ENCODE data around the gene NFIA. TPM values are rescaled to one million over a fixed set of nuclear protein-coding genes. Genes with fewer than 3 reads are reported as not detected.

NFIA gene
- total RNA-seq, 1 donor from 2014 or later = 49.4 TPM

GRCh38 chr1:61181067-61182038 lies 99.0 kb downstream of the NFIA start:
- Mint-ChIP-seq H3K4me3 (no peak overlapping the region), H3K27me3 (no peaks in the 10 kb centered on the region), H3K27ac (no peak overlapping the region), H3K36me3 (no peaks in the 10 kb centered on the region), H3K4me1 (ENCODE audit: unreplicated experiment) (peaks cover 36% of the 10 kb centered on the region), H3K9me3 (no peaks in the 10 kb centered on the region)
- no peak for DNase-seq (ENCODE audit: extremely low spot score, unreplicated experiment)
- no peak for TF ChIP-seq CTCF (conservative IDR thresholded peaks at IDR 0.05)

DNA sequence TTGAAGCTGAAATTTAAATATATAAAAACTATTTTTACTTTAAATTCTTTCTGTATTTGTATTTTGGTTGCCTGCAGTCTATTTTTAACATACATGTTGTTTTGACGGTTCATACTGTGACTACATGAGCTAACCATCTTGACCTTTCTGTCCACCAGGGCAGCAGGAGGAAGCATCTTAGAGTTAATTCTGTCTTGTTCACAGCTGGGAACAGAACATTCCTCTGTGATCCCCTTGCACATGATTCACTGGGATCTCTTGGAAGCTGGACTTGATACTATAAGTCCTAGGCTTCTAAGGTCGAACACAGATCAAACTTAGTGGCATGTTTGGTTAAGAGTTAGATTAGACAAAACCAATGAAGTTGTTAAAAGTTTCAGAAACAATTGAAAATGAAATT lies 99.7 kb downstream of the NFIA start:
- no peaks in the 10 kb centered on the region for H3K9me3 Mint-ChIP-seq
- no peak for DNase-seq (ENCODE audit: extremely low spot score, unreplicated experiment)
- H3K36me3 Mint-ChIP-seq = no peaks in the 10 kb centered on the region
- H3K4me1 Mint-ChIP-seq (ENCODE audit: unreplicated experiment) = peaks cover 37% of the 10 kb centered on the region
- H3K27ac Mint-ChIP-seq = no peak overlapping the region
- peak; percentile 54 for TF ChIP-seq CTCF (conservative IDR thresholded peaks at IDR 0.05)
- H3K4me3 Mint-ChIP-seq = no peak overlapping the region
- H3K27me3 Mint-ChIP-seq = no peaks in the 10 kb centered on the region

- no peak for DNase-seq (ENCODE audit: extremely low spot score, unreplicated experiment)
- Mint-ChIP-seq H3K4me3 (no peak overlapping the region), H3K9me3 (no peaks in the 10 kb centered on the region), H3K27me3 (no peaks in the 10 kb centered on the region), H3K4me1 (ENCODE audit: unreplicated experiment) (peaks cover 41% of the 10 kb centered on the region), H3K36me3 (no peaks in the 10 kb centered on the region), H3K27ac (no peak overlapping the region)
- TF ChIP-seq CTCF (conservative IDR thresholded peaks at IDR 0.05) = no peak
Observed at GRCh38 chr1:61182480-61182879, 100.1 kb downstream of the NFIA start.

GRCh38 chr1:61183471-61184039 lies 101.2 kb downstream of the NFIA start:
- Mint-ChIP-seq H3K4me3 (no peak overlapping the region), H3K27ac (no peak overlapping the region), H3K27me3 (no peaks in the 10 kb centered on the region), H3K36me3 (no peaks in the 10 kb centered on the region), H3K4me1 (ENCODE audit: unreplicated experiment) (peaks cover 44% of the 10 kb centered on the region), H3K9me3 (no peaks in the 10 kb centered on the region)
- TF ChIP-seq CTCF (conservative IDR thresholded peaks at IDR 0.05) = no peak
- DNase-seq (ENCODE audit: extremely low spot score, unreplicated experiment) = no peak

GRCh38 chr1:61184040-61184713 lies 101.8 kb downstream of the NFIA start:
- Mint-ChIP-seq H3K4me3 (peak overlapping the region; percentile 45), H3K4me1 (ENCODE audit: unreplicated experiment) (peaks cover 50% of the 10 kb centered on the region), H3K27me3 (peaks cover 3% of the 10 kb centered on the region), H3K27ac (no peak overlapping the region), H3K36me3 (peaks cover 5% of the 10 kb centered on the region), H3K9me3 (no peaks in the 10 kb centered on the region)
- no peak for TF ChIP-seq CTCF (conservative IDR thresholded peaks at IDR 0.05)
- DNase-seq (ENCODE audit: extremely low spot score, unreplicated experiment) = no peak

Measured in type B pancreatic cell (in vitro differentiated cells).